AG10803 (cell line): ENCODE data around the gene DAPK1.

Source experiments
- DNase-seq: peaks from one replicate; pipeline ENCODE4 v3.0.0; 2010; ENCODE audit warnings: low read depth
- H3K4me3 ChIP-seq: 2 replicates; pipeline ENCODE4 v1.5.1; 2011; ENCODE audit warnings: mild to moderate bottlenecking, low read length, control low read depth
- TF ChIP-seq, protein P1 (sequence below): conservative IDR thresholded peaks from 2 replicates; pipeline ENCODE4 v1.5.1; 2011; ENCODE audit warnings: mild to moderate bottlenecking, low read length, control low read depth, inconsistent platforms

Gene DAPK1

GRCh38 chr9:87662808-87663528 lies 165.3 kb downstream of the DAPK1 start:
- TF ChIP-seq, protein P1, sequence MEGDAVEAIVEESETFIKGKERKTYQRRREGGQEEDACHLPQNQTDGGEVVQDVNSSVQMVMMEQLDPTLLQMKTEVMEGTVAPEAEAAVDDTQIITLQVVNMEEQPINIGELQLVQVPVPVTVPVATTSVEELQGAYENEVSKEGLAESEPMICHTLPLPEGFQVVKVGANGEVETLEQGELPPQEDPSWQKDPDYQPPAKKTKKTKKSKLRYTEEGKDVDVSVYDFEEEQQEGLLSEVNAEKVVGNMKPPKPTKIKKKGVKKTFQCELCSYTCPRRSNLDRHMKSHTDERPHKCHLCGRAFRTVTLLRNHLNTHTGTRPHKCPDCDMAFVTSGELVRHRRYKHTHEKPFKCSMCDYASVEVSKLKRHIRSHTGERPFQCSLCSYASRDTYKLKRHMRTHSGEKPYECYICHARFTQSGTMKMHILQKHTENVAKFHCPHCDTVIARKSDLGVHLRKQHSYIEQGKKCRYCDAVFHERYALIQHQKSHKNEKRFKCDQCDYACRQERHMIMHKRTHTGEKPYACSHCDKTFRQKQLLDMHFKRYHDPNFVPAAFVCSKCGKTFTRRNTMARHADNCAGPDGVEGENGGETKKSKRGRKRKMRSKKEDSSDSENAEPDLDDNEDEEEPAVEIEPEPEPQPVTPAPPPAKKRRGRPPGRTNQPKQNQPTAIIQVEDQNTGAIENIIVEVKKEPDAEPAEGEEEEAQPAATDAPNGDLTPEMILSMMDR = peak; percentile 83
- peak; percentile 66 for DNase-seq
- no peak overlapping the region for H3K4me3 ChIP-seq

- no peak overlapping the region for H3K4me3 ChIP-seq
- TF ChIP-seq, protein P1 = no peak
- no peak for DNase-seq
Measured at GRCh38 chr9:87663556-87663955, 165.9 kb downstream of the DAPK1 start.

GRCh38 chr9:87664153-87665060 lies 166.7 kb downstream of the DAPK1 start:
- TF ChIP-seq, protein P1 = no peak
- no peak overlapping the region for H3K4me3 ChIP-seq
- no peak for DNase-seq

DNA sequence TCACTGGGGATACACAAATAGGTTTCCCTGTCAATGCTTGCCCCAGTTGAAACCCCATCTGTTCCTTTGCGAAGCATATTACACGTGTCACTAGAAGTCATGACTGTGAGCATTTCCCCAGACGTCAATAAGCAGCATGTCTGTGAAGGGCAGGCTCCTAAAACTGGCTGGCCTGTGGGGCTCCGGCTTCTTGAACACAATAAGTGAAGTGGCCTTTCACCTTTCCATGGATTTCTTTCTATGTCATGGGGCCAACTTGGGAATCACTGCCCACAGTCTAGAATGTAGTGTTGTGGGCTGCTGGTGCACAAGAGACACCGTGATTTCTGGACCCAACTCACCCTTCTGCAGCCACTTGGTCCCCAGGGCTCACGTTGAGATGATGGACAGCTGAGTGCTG lies 167.8 kb downstream of the DAPK1 start:
- no peak overlapping the region for H3K4me3 ChIP-seq
- TF ChIP-seq, protein P1 = no peak
- no peak for DNase-seq

GRCh38 chr9:87667164-87667738 lies 169.6 kb downstream of the DAPK1 start:
- no peak overlapping the region for H3K4me3 ChIP-seq
- TF ChIP-seq, protein P1 = peak; percentile 21; the same call in 1 of the 2 replicates
- DNase-seq = no peak

- TF ChIP-seq, protein P1 = no peak
- H3K4me3 ChIP-seq = no peak overlapping the region
- no peak for DNase-seq
Measured at GRCh38 chr9:87668222-87668621, 170.6 kb downstream of the DAPK1 start.
